ENCODE results near the gene SMAP1. TPM values are rescaled to one million over a fixed set of nuclear protein-coding genes. Genes with fewer than 3 reads are reported as not detected.
"Not testable (repeated sequence)": the region's sequence is repeated elsewhere in the genome, so short reads cannot be mapped to it uniquely, and the experiment has no call there.

SMAP1 gene
- total RNA-seq, 4 donors from 2014 or later = 27.3 to 33.9 (median 32.4) TPM

- no peak overlapping the region for H3K4me3 ChIP-seq (replicated peaks in 1 of 3)
- DNase-seq = no peak
- TF ChIP-seq POLR2A (IDR thresholded peaks at IDR 0.05) = no peak
- no peak for TF ChIP-seq CTCF (IDR thresholded peaks at IDR 0.05)
- peaks cover 0 to 8% of the 10 kb centered on the region in 2 donors for H3K4me1 ChIP-seq
- intact Hi-C loops (cut with DNase I) = no loop called here
- H3K27me3 ChIP-seq = no peaks in the 10 kb centered on the region
- no peaks in the 10 kb centered on the region for H3K9me3 ChIP-seq
- 44 to 45% methylated on average over 1 of the region's 1 CpG for WGBS, 2 donors
- H3K27ac ChIP-seq = no peak overlapping the region
- H3K36me3 ChIP-seq = no peaks in the 10 kb centered on the region
Measured at GRCh38 chr6:70758883-70759282, 91.2 kb downstream of the SMAP1 start.

DNA sequence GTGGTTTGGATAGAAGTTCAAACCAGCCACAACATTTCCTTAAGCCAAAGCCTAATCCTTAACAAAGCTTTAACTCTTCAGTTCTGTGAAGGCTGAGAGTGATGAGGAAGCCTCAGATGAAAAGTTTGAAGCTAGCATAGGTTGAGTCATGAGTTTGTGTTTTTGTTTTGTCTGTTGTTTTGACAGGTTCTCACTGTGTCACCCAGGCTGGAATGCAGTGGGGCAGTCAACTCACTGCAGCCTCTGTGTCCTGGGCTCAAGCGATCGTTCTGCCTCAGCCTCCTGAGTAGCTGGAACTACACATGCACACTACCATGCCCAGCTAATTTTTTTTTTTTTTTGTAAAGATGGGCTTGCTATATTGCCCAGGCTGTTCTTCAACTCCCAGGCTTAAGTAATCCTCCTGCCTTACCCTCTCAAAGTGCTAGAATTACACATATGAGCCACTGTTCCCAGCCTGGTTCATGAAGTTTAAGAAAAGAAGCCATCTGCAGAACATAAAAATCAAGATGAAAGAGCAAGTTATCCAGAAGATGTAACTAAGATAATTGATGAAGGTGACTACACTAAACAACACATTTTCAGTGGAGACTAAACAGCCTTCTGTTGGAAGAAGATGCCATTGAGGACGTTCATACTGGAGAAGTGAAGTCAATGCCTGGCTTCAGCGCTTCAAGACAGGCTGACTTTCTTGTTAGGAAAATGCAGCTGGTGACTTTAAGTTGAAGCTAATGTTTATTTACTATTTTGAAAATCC is 96.2 kb downstream of the SMAP1 start:
- Histone ChIP-seq H3K36me3 (no peaks in the 10 kb centered on the region), H3K27me3 (no peaks in the 10 kb centered on the region), H3K9me3 (no peaks in the 10 kb centered on the region), H3K27ac (peak overlapping the region in 1 of 3 donors; percentile 13), H3K4me3 (replicated peaks in 1 of 3) (no peak overlapping the region), H3K4me1 (peaks cover 0 to 9% of the 10 kb centered on the region in 2 donors)
- 87 to 88% methylated on average over 4 of the region's 4 CpGs for WGBS, 2 donors
- TF ChIP-seq POLR2A (IDR thresholded peaks at IDR 0.05) (no peak), CTCF (IDR thresholded peaks at IDR 0.05) (no peak)
- DNase-seq = peak in 1 of 2 donors; percentile 31
- intact Hi-C loops (cut with DNase I) = no loop called here

DNA sequence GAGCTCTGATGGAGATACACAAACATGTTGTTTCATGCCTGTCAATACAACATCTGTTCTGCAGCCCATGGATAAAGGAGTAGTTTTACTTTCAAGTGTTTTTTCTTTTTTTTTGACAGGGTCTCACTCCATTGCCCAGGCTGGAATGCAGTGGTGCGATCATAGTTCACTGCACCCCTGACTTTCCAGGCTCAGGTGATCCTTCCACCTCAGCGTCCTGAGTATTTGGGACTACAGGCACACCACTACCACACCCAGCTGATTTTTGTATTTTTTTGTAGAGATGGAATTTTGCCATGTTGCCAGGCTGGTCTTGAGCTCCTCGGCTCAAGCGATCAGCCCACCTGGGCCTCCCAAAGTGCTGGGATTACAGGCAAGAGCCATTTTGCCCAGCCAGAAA is 97.0 kb downstream of the SMAP1 start:
- H3K27me3 ChIP-seq = no peaks in the 10 kb centered on the region
- H3K36me3 ChIP-seq = no peaks in the 10 kb centered on the region
- TF ChIP-seq POLR2A (IDR thresholded peaks at IDR 0.05) (no peak), CTCF (IDR thresholded peaks at IDR 0.05) (no peak)
- intact Hi-C loops (cut with DNase I) = no loop called here
- no peaks in the 10 kb centered on the region for H3K9me3 ChIP-seq
- no peak overlapping the region for H3K4me3 ChIP-seq (replicated peaks in 1 of 3)
- H3K4me1 ChIP-seq = peaks cover 0 to 9% of the 10 kb centered on the region in 2 donors
- WGBS, 2 donors = 38 to 44% methylated on average over 4 of the region's 4 CpGs
- H3K27ac ChIP-seq = peak overlapping the region; percentile 4 to 37 (median 18)
- DNase-seq = peak; percentile 61 to 75

- H3K27me3 ChIP-seq; H3K27ac ChIP-seq; DNase-seq; H3K4me3 ChIP-seq (replicated peaks in 1 of 3); H3K4me1 ChIP-seq; intact Hi-C loops (cut with DNase I); H3K36me3 ChIP-seq; H3K9me3 ChIP-seq: not testable (repeated sequence)
- 96 to 99% methylated on average over 14 to 19 of the region's 19 CpGs for WGBS, 2 donors
Measured at GRCh38 chr6:70771351-70771750, 103.7 kb downstream of the SMAP1 start.

DNA sequence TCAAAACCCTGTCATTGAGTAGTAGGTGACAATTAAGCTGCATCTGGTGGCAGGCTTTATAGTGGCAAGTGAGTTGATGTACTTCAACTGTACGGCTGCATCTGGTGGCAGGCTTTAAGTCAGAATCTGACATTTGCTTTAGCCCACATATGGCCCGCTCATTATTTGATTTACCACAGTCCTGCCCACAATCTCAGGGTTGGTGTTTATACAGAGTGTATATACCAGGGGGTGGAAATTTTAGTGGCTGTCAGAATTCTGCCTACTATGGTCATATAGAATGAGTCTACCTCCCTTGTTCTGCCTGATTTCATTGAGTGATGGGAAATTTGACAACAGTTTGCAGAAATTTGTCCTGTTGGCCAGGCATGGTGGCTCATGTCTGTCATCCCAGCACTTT is 112.3 kb downstream of the SMAP1 start:
- H3K36me3 ChIP-seq = no peaks in the 10 kb centered on the region
- 100% methylated on average over 2 of the region's 2 CpGs for WGBS, 2 donors
- no peak for TF ChIP-seq POLR2A (IDR thresholded peaks at IDR 0.05)

DNA sequence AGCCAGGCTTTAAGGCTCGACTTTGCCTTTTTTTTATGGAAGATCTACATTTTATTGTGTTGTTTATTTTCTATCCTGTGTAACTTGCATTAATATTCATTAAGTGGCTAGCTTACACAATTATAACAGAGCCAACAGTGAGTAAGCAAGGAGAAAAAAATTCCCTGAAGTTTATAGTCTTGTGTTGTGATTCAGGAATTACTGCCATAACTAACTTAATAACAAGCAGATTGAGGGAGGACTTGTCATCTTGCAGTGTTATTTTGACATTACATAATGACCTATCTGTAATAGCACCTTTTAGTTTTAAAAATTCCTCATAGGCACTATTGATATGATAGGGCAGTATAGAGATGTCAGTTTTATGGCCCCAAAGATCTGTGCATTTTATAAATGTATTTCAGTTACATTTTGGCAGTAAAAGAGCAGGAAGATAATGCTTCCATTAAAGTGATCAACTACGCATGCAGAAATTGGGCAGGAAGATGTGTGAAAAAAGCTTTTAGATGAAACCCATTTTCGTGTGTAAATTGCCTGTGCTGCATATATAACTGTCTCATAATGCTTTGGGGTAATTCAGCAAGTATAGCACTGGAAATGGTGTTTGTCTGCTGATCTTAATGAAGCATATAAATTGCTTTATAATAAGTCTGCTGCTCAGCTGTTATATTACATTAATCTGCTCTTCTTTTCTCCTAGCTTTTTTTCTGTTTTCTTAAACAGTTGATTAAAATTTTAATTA is 123.0 kb downstream of the SMAP1 start:
- Histone ChIP-seq H3K4me1 (no peaks in the 10 kb centered on the region), H3K4me3 (replicated peaks in 1 of 3) (no peak overlapping the region), H3K27me3 (no peaks in the 10 kb centered on the region), H3K36me3 (no peaks in the 10 kb centered on the region), H3K9me3 (no peaks in the 10 kb centered on the region), H3K27ac (no peak overlapping the region)
- DNase-seq = no peak
- TF ChIP-seq POLR2A (IDR thresholded peaks at IDR 0.05) = no peak
- TF ChIP-seq CTCF (IDR thresholded peaks at IDR 0.05) = no peak
- intact Hi-C loops (cut with DNase I) = no loop called here
- WGBS, 2 donors = 85 to 89% methylated on average over 3 of the region's 3 CpGs

More for the DNA sequence above, 112.3 kb downstream of the SMAP1 start:
- H3K4me1 ChIP-seq = no peaks in the 10 kb centered on the region
- no peak overlapping the region for H3K27ac ChIP-seq
- H3K4me3 ChIP-seq (replicated peaks in 1 of 3) = no peak overlapping the region
- intact Hi-C loops (cut with DNase I) = no loop called here
- DNase-seq = no peak
- no peaks in the 10 kb centered on the region for H3K9me3 ChIP-seq
- no peaks in the 10 kb centered on the region for H3K27me3 ChIP-seq

All from thyroid gland (tissue), 4 donors.